Smooth muscle cell (in vitro differentiated cells): ENCODE results near the gene NME7. TPM values are rescaled to one million over a fixed set of nuclear protein-coding genes. Genes with fewer than 3 reads are reported as not detected.

ENCODE experiments used
- DNase-seq: peaks from one replicate; lab custom pipeline; 2025; ENCODE audit not compliant: unreplicated experiment; lab: John Stamatoyannopoulos, UW
- H2AFZ ChIP-seq: fragments of 200-600 bp; sonication (generic); 2 replicates; pipeline ENCODE4 v1.6.0; 2016; ENCODE audit warnings: antibody characterized with exemption, low read depth, mild to moderate bottlenecking
- H3F3A ChIP-seq: fragments of 200-600 bp; sonication (generic); 2 replicates; pipeline ENCODE4 v1.6.0; 2017; ENCODE audit warnings: antibody characterized with exemption, low read depth
- H3K27ac ChIP-seq: fragments of 200-600 bp; sonication (generic); 2 replicates; pipeline ENCODE4 v1.5.1; 2016; ENCODE audit warnings: low read depth, mild to moderate bottlenecking
- H3K27me3 ChIP-seq: fragments of 200-600 bp; sonication (generic); 2 replicates; pipeline ENCODE4 v1.6.1; 2016; ENCODE audit warnings: low read depth, mild to moderate bottlenecking
- H3K36me3 ChIP-seq: fragments of 200-600 bp; sonication (generic); 2 replicates; pipeline ENCODE4 v1.5.1; 2016; ENCODE audit warnings: low read depth
- H3K4me1 ChIP-seq: fragments of 200-600 bp; sonication (generic); 2 replicates; pipeline ENCODE4 v1.5.1; 2016; ENCODE audit warnings: low read depth
- H3K4me2 ChIP-seq: fragments of 200-600 bp; sonication (generic); 2 replicates; pipeline ENCODE4 v1.6.0; 2016; ENCODE audit warnings: mild to moderate bottlenecking
- H3K4me3 ChIP-seq: fragments of 200-600 bp; sonication (generic); 2 replicates; pipeline ENCODE4 v1.5.1; 2016; ENCODE audit warnings: mild to moderate bottlenecking
- H3K79me2 ChIP-seq: fragments of 200-600 bp; sonication (generic); 2 replicates; pipeline ENCODE4 v1.6.0; 2016; ENCODE audit warnings: low read depth, mild to moderate bottlenecking
- H3K9ac ChIP-seq: fragments of 200-600 bp; sonication (generic); 2 replicates; pipeline ENCODE4 v1.6.0; 2016; ENCODE audit warnings: low read depth
- H3K9me3 ChIP-seq: fragments of 200-600 bp; sonication (generic); replicated peaks from 2 replicates; pipeline ENCODE4 v1.5.1; 2016; ENCODE audit warnings: low read depth
- H4K20me1 ChIP-seq: fragments of 200-600 bp; sonication (generic); 2 replicates; pipeline ENCODE4 v1.6.0; 2016; ENCODE audit warnings: low read depth
- CTCF ChIP-seq: fragments of 200-600 bp; sonication (generic); IDR thresholded peaks from 2 replicates; pipeline ENCODE4 v1.5.1; 2017; ENCODE audit warnings: borderline replicate concordance, mild to moderate bottlenecking, antibody characterized with exemption; ENCODE audit not compliant: insufficient read depth, poor library complexity, severe bottlenecking
- WGBS: methylation state at CpG from one replicate; pipeline ENCODE4 v1.1.7; 2016; ENCODE audit warnings: low lambda C conversion rate; 5-methylcytosine and 5-hydroxymethylcytosine counted together
- polyA plus RNA-seq: library from polyadenylated mRNA; unstranded; fragments of >200 nt; fragmentation: Nextera tagmentation; extraction: Ambion mirVana; gene quantifications from 2 replicates; pipeline ENCODE4 v1.2.1, GENCODE V29; 2016
- total RNA-seq: library from RNA; depleted of rRNA; stranded (reverse); fragments of >200 nt; gene quantifications from 2 replicates; pipeline ENCODE4 v1.2.3, GENCODE V29; 2014

Gene NME7
- total and polyA plus RNA-seq, 2 experiments from 2014 or later, result 26.5 to 77.8 TPM

- TF ChIP-seq CTCF, result no peak
- H3K27me3 ChIP-seq, result no peaks in the 10 kb centered on the region
- H3K9me3 ChIP-seq, result no peaks in the 10 kb centered on the region
- no peak for DNase-seq
- no peak overlapping the region for H3K9ac ChIP-seq
- H3K4me1 ChIP-seq, result no peaks in the 10 kb centered on the region
- H2AFZ ChIP-seq, result no peak overlapping the region
- H3K4me2 ChIP-seq, result no peak overlapping the region
- WGBS, result 87% methylated on average over 4 of the region's 4 CpGs
- no peaks in the 10 kb centered on the region for H3K79me2 ChIP-seq
- H3K27ac ChIP-seq, result no peak overlapping the region
- H3K4me3 ChIP-seq, result no peak overlapping the region
- no peaks in the 10 kb centered on the region for H4K20me1 ChIP-seq
- H3K36me3 ChIP-seq, result no peaks in the 10 kb centered on the region
- no peaks in the 10 kb centered on the region for H3F3A ChIP-seq
These were observed 272.6 kb downstream of the NME7 start for GRCh38 chr1:169094897-169095569.

GRCh38 chr1:169092399-169092798 lies 275.2 kb downstream of the NME7 start:
- H3K27ac ChIP-seq, result no peak overlapping the region
- no peaks in the 10 kb centered on the region for H3K4me1 ChIP-seq
- no peak for DNase-seq
- H3K4me3 ChIP-seq, result no peak overlapping the region
- no peak overlapping the region for H3K4me2 ChIP-seq
- no peaks in the 10 kb centered on the region for H4K20me1 ChIP-seq
- H3K9me3 ChIP-seq, result no peaks in the 10 kb centered on the region
- no peaks in the 10 kb centered on the region for H3K79me2 ChIP-seq
- WGBS, result 94% methylated on average over 2 of the region's 2 CpGs
- no peaks in the 10 kb centered on the region for H3F3A ChIP-seq
- no peak for TF ChIP-seq CTCF
- H3K9ac ChIP-seq, result no peak overlapping the region
- H3K36me3 ChIP-seq, result no peaks in the 10 kb centered on the region
- no peaks in the 10 kb centered on the region for H3K27me3 ChIP-seq
- no peak overlapping the region for H2AFZ ChIP-seq

- no peaks in the 10 kb centered on the region for H4K20me1 ChIP-seq
- WGBS, result 76% methylated on average over 4 of the region's 4 CpGs
- no peak for DNase-seq
- peak overlapping the region; percentile 14 for H2AFZ ChIP-seq
- no peak overlapping the region for H3K4me3 ChIP-seq
- no peak overlapping the region for H3K9ac ChIP-seq
- H3K27me3 ChIP-seq, result no peaks in the 10 kb centered on the region
- H3K27ac ChIP-seq, result peak overlapping the region; percentile 53
- no peaks in the 10 kb centered on the region for H3K79me2 ChIP-seq
- no peaks in the 10 kb centered on the region for H3K4me1 ChIP-seq
- no peaks in the 10 kb centered on the region for H3F3A ChIP-seq
- TF ChIP-seq CTCF, result no peak
- H3K4me2 ChIP-seq, result no peak overlapping the region
- H3K9me3 ChIP-seq, result no peaks in the 10 kb centered on the region
- H3K36me3 ChIP-seq, result no peaks in the 10 kb centered on the region
These were observed 276.1 kb downstream of the NME7 start for GRCh38 chr1:169091480-169091941.

GRCh38 chr1:169090900-169091311 lies 276.7 kb downstream of the NME7 start:
- no peak for TF ChIP-seq CTCF
- Histone ChIP-seq H3K79me2 (no peaks in the 10 kb centered on the region), H3K4me3 (no peak overlapping the region), H3K9me3 (no peaks in the 10 kb centered on the region), H3K27ac (no peak overlapping the region), H3K4me2 (no peak overlapping the region), H3K9ac (no peak overlapping the region), H3K36me3 (no peaks in the 10 kb centered on the region), H3F3A (no peaks in the 10 kb centered on the region), H4K20me1 (no peaks in the 10 kb centered on the region), H2AFZ (no peak overlapping the region), H3K27me3 (no peaks in the 10 kb centered on the region), H3K4me1 (no peaks in the 10 kb centered on the region)
- no peak for DNase-seq
- WGBS, result 78% methylated on average over 4 of the region's 4 CpGs
